Ovary (tissue), 9 donors: ENCODE measurements around the gene DAPP1. TPM values are rescaled to one million over a fixed set of nuclear protein-coding genes. Genes with fewer than 3 reads are reported as not detected.

Source experiments
- DNase-seq, 5 donors: peaks; one replicate each; pipeline ENCODE4 v3.0.0-alpha.2; 2019 to 2020
- H3K27ac ChIP-seq, 2 donors: fragments of 200-600 bp; one replicate each; pipeline versions ENCODE4 v1.5.1 to v1.8.0; 2019 to 2022
- H3K27me3 ChIP-seq: fragments of 200-600 bp; one replicate; pipeline ENCODE4 v1.8.0; 2022
- H3K36me3 ChIP-seq: fragments of 200-600 bp; sonication (generic); one replicate; pipeline ENCODE4 v1.5.1; 2019
- H3K4me1 ChIP-seq: one replicate; pipeline ENCODE4 v1.8.1; 2013; ENCODE audit warnings: mild to moderate bottlenecking, moderate library complexity; ENCODE audit not compliant: insufficient read depth
- H3K4me3 ChIP-seq: fragments of 200-600 bp; sonication (generic); one replicate; pipeline ENCODE4 v1.5.1; 2017
- H3K9me3 ChIP-seq, 2 donors: fragments of 200-600 bp in 1 of 2; sonication (generic) in 1 of 2; one replicate each; pipeline versions ENCODE4 v1.5.1 to v1.8.1; 2013 to 2019; ENCODE audit warnings: mild to moderate bottlenecking in 1 of 2, moderate library complexity in 1 of 2
- CTCF ChIP-seq, 3 donors: fragments of 450-650 bp in 2 of 3; fragments of 200-600 bp in 1 of 3; IDR thresholded peaks; one replicate each; pipeline versions ENCODE4 v1.5.1 to v1.8.0; 2016 to 2022; ENCODE audit warnings: antibody characterized with exemption in 3 of 3, mild to moderate bottlenecking in 1 of 3
- EP300 ChIP-seq: sonication (generic); formaldehyde crosslinking; IDR thresholded peaks from one replicate; pipeline ENCODE4 v1.6.1; 2017; ENCODE audit warnings: antibody characterized with exemption
- POLR2A ChIP-seq: fragments of 450-650 bp; IDR thresholded peaks from one replicate; pipeline ENCODE4 v1.6.1; 2017; ENCODE audit warnings: antibody characterized with exemption, mild to moderate bottlenecking, moderate library complexity
- WGBS, 3 donors: extraction: QIAGEN DNeasy Blood & Tissue Kit in 1 of 3; methylation state at CpG; one replicate each; pipeline versions ENCODE4 v1.1.5 to v1.1.7; 2013 to 2017; 5-methylcytosine and 5-hydroxymethylcytosine counted together
- intact Hi-C, 4 donors: fragments of 100-400 bp; cut with DNase I; formaldehyde crosslinking; loops; one replicate each; pipeline versions ENCODE4 v1.11.0 to v1.15.1; 2022 to 2023
- polyA plus RNA-seq, 2 donors: library from polyadenylated mRNA; stranded (reverse); fragments of 200-250 nt in 1 of 2; fragments of 350-450 nt in 1 of 2; fragmentation: Illumina TruSeq in 1 of 2; extraction: RNeasy Lipid Tissue Mini Kit (QIAGEN cat#74804) in 1 of 2; gene quantifications; one replicate each; pipeline ENCODE4 v1.2.3, GENCODE V29; 2013 to 2014
- total RNA-seq, 7 donors: library from RNA; depleted of rRNA in 2 of 7; stranded (reverse); fragments of >200 nt in 2 of 7; fragmentation: NEBNext Ultra II Directional in 3 of 7; extraction: Animal tissue kit (Norgen Biotek cat#: 25700) in 3 of 7; gene quantifications; one replicate each; pipeline versions ENCODE4 v1.1.0 to v1.2.4, GENCODE V29; 2016 to 2023
- donor health status: DM: no; HTN: no; CAD: no; lungs with moderate emphysema.
- donor health status: DM: no; HTN: no; CAD: no.
- donor health status: Bipolar disorder and iron deficiency.
- donor health status: DM: yes; HTN: yes; CAD: no.
- donor health status: DM: no; HTN: no; CAD: no.
- donor health status: DM: yes; HTN: yes; CAD: no.

The DAPP1 gene
- total and polyA plus RNA-seq, 9 donors = 0.34 to 4.1 (median 0.65) TPM

- H3K36me3 ChIP-seq = no peaks in the 10 kb centered on the region
- DNase-seq = no peak
- no peak for TF ChIP-seq EP300
- no peak for TF ChIP-seq POLR2A
- no peak for TF ChIP-seq CTCF (IDR thresholded peaks at IDR 0.05)
- no peaks in the 10 kb centered on the region for H3K9me3 ChIP-seq
- no peak overlapping the region for H3K4me3 ChIP-seq
- no peaks in the 10 kb centered on the region for H3K27me3 ChIP-seq
- intact Hi-C loops = no loop called here
- H3K27ac ChIP-seq = no peak overlapping the region
- WGBS, 3 donors = 97 to 98% (median 98%) methylated on average over 7 of the region's 7 CpGs
- H3K4me1 ChIP-seq = peaks cover 3% of the 10 kb centered on the region
These were observed 17.9 kb downstream of the DAPP1 start for GRCh38 chr4:99834569-99834968.

GRCh38 chr4:99835942-99836341 is 19.3 kb downstream of the DAPP1 start:
- Histone ChIP-seq H3K27ac (no peak overlapping the region), H3K4me1 (peaks cover 3% of the 10 kb centered on the region), H3K27me3 (no peaks in the 10 kb centered on the region), H3K4me3 (no peak overlapping the region), H3K9me3 (no peaks in the 10 kb centered on the region), H3K36me3 (no peaks in the 10 kb centered on the region)
- intact Hi-C loops = no loop called here
- 92% methylated on average over 2 of the region's 2 CpGs for WGBS, 3 donors
- TF ChIP-seq CTCF (IDR thresholded peaks at IDR 0.05) (no peak), EP300 (no peak), POLR2A (no peak)
- DNase-seq = no peak

- Histone ChIP-seq H3K36me3 (no peaks in the 10 kb centered on the region), H3K4me3 (no peak overlapping the region), H3K4me1 (peaks cover 2% of the 10 kb centered on the region), H3K9me3 (no peaks in the 10 kb centered on the region), H3K27me3 (no peaks in the 10 kb centered on the region), H3K27ac (no peak overlapping the region)
- TF ChIP-seq CTCF (IDR thresholded peaks at IDR 0.05) (no peak), EP300 (no peak), POLR2A (no peak)
- intact Hi-C loops = no loop called here
- WGBS, 3 donors = 68 to 91% (median 69%) methylated on average over 2 of the region's 2 CpGs
- DNase-seq = no peak
These were observed 22.3 kb downstream of the DAPP1 start for GRCh38 chr4:99838927-99839326.

- DNase-seq = no peak
- Histone ChIP-seq H3K36me3 (no peaks in the 10 kb centered on the region), H3K27me3 (no peaks in the 10 kb centered on the region), H3K27ac (no peak overlapping the region), H3K4me1 (peaks cover 6% of the 10 kb centered on the region), H3K4me3 (no peak overlapping the region), H3K9me3 (no peaks in the 10 kb centered on the region)
- WGBS, 3 donors = 92 to 96% (median 94%) methylated on average over 4 of the region's 4 CpGs
- intact Hi-C loops = no loop called here
- TF ChIP-seq CTCF (IDR thresholded peaks at IDR 0.05) (no peak), POLR2A (no peak), EP300 (no peak)
These were observed 24.5 kb downstream of the DAPP1 start for GRCh38 chr4:99841129-99841528.

- H3K9me3 ChIP-seq = no peaks in the 10 kb centered on the region
- TF ChIP-seq POLR2A (no peak), CTCF (IDR thresholded peaks at IDR 0.05) (no peak), EP300 (no peak)
- DNase-seq = no peak
- no peaks in the 10 kb centered on the region for H3K27me3 ChIP-seq
- no peaks in the 10 kb centered on the region for H3K36me3 ChIP-seq
- intact Hi-C loops = no loop called here
- no peak overlapping the region for H3K4me3 ChIP-seq
- no peak overlapping the region for H3K27ac ChIP-seq
- H3K4me1 ChIP-seq = peaks cover 6% of the 10 kb centered on the region
These were observed 26.8 kb downstream of the DAPP1 start for GRCh38 chr4:99843413-99843812.
